Measurements from ENCODE around the gene SKAP2. TPM values are rescaled to one million over a fixed set of nuclear protein-coding genes. Genes with fewer than 3 reads are reported as not detected.

Gene SKAP2
- total and polyA plus RNA-seq, 10 of the 15 experiments (the other 5 are each of a cell fraction or from before 2014, with no cell fraction given): 10.9 to 40.6 (median 23.5) TPM

GRCh38 chr7:26789481-26790184 lies 74.8 kb downstream of the SKAP2 start:
- no peaks in the 10 kb centered on the region for H3K36me3 ChIP-seq (ENCODE audit: control insufficient read depth in 2 of 2, insufficient read depth in 2 of 2, low read length in 1 of 2)
- DNase-seq (ENCODE audit: low read depth, low spot score): no peak
- intact Hi-C loops (cut with micrococcal nuclease; ENCODE audit: unreplicated experiment) (no loop called here), in situ Hi-C loops (cut with MboI) (no loop called here)
- no peaks in the 10 kb centered on the region for H3K9me3 ChIP-seq (replicated peaks; ENCODE audit: control insufficient read depth, insufficient read depth, low read length)
- ATAC-seq: no peak
- no peak overlapping the region for H3K4me2 ChIP-seq (ENCODE audit: control insufficient read depth, insufficient read depth)
- no peak overlapping the region for H2AFZ ChIP-seq (ENCODE audit: control insufficient read depth, low read depth, low read length)
- ChIA-PET RAD21 (ENCODE audit: unreplicated experiment) (no interaction called here), CTCF (interaction anchor here (1.0 to 1.2 kb wide), 2 partner anchors 11 to 31 kb away, joined by 3 read pairs; no protein-coding TSS in a partner anchor), SMC1A (ENCODE audit: uncharacterized antibody, unreplicated experiment) (interaction anchor here (1.0 to 1.6 kb wide), 3 partner anchors 12 to 102 kb away, joined by 3 read pairs; no protein-coding TSS in a partner anchor), POLR2A (interaction anchor here (0.6 kb wide), 2 partner anchors 11 to 1628 kb away, joined by 3 read pairs; no protein-coding TSS in a partner anchor)
- no peak overlapping the region for H3K27ac ChIP-seq (ENCODE audit: control insufficient read depth, insufficient read depth)
- H3K27me3 ChIP-seq (replicated peaks in 1 of 2; ENCODE audit: control insufficient read depth in 2 of 2, insufficient read depth in 2 of 2, low read length in 1 of 2): no peaks in the 10 kb centered on the region
- FAIRE-seq: no peak
- no peaks in the 10 kb centered on the region for H4K20me1 ChIP-seq (ENCODE audit: control insufficient read depth, insufficient read depth)
- H3K4me1 ChIP-seq (ENCODE audit: control insufficient read depth, insufficient read depth, low read length): no peaks in the 10 kb centered on the region
- H3K4me3 ChIP-seq: no peak overlapping the region
- no peaks in the 10 kb centered on the region for H3K79me2 ChIP-seq (ENCODE audit: control insufficient read depth, insufficient read depth, low read length)
- WGBS (ENCODE audit: insufficient coverage, insufficient replicate concordance, low lambda C conversion rate, missing lambda C conversion rate): 95% methylated on average over 5 of the region's 5 CpGs
- no TSS peak for BruUV-seq (replicated peaks)
- no peak overlapping the region for H3K9ac ChIP-seq (ENCODE audit: control insufficient read depth, insufficient read depth, low read length)
- TF ChIP-seq ZNF274 (IDR thresholded peaks at IDR 0.05; ENCODE audit: insufficient read depth, insufficient read length) (no peak), BACH1 (IDR thresholded peaks at IDR 0.05; ENCODE audit: borderline replicate concordance) (no peak), E4F1 (IDR thresholded peaks at IDR 0.05; ENCODE audit: borderline replicate concordance, partially characterized antibody) (no peak), STAT1 (conservative IDR thresholded peaks at IDR 0.05) (no peak), HDAC2 (IDR thresholded peaks at IDR 0.05) (no peak), USF1 (IDR thresholded peaks at IDR 0.05; ENCODE audit: borderline replicate concordance, extremely low read length, insufficient read depth, low read depth, low read length) (no peak), ASH2L (IDR thresholded peaks at IDR 0.05; ENCODE audit: borderline replicate concordance, low read depth) (no peak), ZNF24 (IDR thresholded peaks at IDR 0.05) (no peak), JUND (IDR thresholded peaks at IDR 0.05; ENCODE audit: low read depth, low read length) (no peak), YBX1 (IDR thresholded peaks at IDR 0.05) (no peak), USF2 (IDR thresholded peaks at IDR 0.05; ENCODE audit: borderline replicate concordance, low read depth, low read length) (no peak), FOS (IDR thresholded peaks at IDR 0.05; ENCODE audit: borderline replicate concordance, extremely low read depth, insufficient read length) (no peak), CHD2 (IDR thresholded peaks at IDR 0.05; ENCODE audit: borderline replicate concordance, low read depth, low read length) (no peak), REST (IDR thresholded peaks at IDR 0.05; ENCODE audit: low read depth, low read length) (no peak)

Measured in GM12878 (cell line).